Loucy (cell line): ENCODE measurements around the gene LTBP4.

Source experiments
- EZH2phosphoT487 ChIP-seq: fragments of 200-600 bp; IDR thresholded peaks from 2 replicates; pipeline ENCODE4 v1.6.1; 2018; ENCODE audit warnings: antibody characterized with exemption, mild to moderate bottlenecking, moderate library complexity, borderline replicate concordance
- TF ChIP-seq, protein P1 (sequence below): fragments of 200-600 bp; sonication (generic); conservative IDR thresholded peaks from 2 replicates; pipeline ENCODE4 v1.5.1; 2014; ENCODE audit warnings: mild to moderate bottlenecking, antibody characterized with exemption, low read length

DNA sequence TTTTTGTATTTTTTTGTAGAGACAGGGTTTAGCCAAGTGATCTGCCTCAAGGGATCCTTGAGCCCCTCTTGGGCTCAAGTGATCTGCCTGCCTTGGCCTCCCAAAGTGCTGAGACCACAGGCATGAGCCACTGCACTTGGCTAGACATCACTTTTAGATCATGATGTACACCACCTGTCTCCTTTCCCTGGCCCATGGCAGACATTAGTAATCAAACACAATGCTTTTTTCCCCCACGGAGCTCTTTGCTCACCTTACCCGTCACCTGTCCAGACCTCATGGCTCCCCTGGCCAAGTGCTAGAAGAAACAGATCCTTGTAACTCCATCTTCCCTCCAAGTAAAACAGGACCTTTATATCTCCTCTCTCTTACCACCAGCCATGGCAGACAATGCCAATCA is 70.9 kb downstream of the LTBP4 start:
- TF ChIP-seq, protein P1, sequence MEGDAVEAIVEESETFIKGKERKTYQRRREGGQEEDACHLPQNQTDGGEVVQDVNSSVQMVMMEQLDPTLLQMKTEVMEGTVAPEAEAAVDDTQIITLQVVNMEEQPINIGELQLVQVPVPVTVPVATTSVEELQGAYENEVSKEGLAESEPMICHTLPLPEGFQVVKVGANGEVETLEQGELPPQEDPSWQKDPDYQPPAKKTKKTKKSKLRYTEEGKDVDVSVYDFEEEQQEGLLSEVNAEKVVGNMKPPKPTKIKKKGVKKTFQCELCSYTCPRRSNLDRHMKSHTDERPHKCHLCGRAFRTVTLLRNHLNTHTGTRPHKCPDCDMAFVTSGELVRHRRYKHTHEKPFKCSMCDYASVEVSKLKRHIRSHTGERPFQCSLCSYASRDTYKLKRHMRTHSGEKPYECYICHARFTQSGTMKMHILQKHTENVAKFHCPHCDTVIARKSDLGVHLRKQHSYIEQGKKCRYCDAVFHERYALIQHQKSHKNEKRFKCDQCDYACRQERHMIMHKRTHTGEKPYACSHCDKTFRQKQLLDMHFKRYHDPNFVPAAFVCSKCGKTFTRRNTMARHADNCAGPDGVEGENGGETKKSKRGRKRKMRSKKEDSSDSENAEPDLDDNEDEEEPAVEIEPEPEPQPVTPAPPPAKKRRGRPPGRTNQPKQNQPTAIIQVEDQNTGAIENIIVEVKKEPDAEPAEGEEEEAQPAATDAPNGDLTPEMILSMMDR: no peak
- no peak for TF ChIP-seq EZH2phosphoT487
